ENCODE results near the gene PTPRM. TPM values are rescaled to one million over a fixed set of nuclear protein-coding genes. Genes with fewer than 3 reads are reported as not detected.

The PTPRM gene
- total RNA-seq, 1 experiment from 2014 or later = 6.2 TPM

DNA sequence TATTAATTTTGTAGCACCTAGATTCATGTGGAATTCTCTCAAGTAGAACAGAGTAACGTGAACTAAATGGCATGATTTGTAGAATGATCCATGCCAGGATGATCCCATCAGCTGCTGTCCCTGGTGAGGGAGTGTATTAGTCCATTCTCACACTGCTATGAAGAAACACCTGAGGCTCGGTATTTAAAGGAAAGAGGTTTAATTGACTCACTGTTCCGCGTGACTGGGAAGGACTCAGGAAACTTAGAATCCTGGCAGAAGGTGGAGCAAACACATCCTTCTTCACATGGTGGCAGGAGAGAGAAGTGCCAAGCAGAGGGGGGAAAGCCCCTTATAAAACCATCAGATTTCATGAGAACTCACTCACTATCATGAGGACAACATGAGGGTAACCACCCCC, 312.6 kb downstream of the PTPRM start:
- no peaks in the 10 kb centered on the region for H4K20me1 ChIP-seq (ENCODE audit: control insufficient read depth, insufficient read depth, insufficient read length)
- H2BK15ac ChIP-seq (ENCODE audit: low read depth, low read length) = no peak overlapping the region
- no peak overlapping the region for H2BK20ac ChIP-seq (ENCODE audit: low read depth, low read length, poor library complexity, severe bottlenecking)
- no peaks in the 10 kb centered on the region for H3K79me1 ChIP-seq (ENCODE audit: insufficient read depth, low read depth, low read length, poor library complexity, severe bottlenecking)
- H4K5ac ChIP-seq (ENCODE audit: insufficient read length, low read depth, low read length) = no peak overlapping the region
- H3K14ac ChIP-seq (ENCODE audit: insufficient read depth, low read length) = no peak overlapping the region
- Mint-ChIP-seq H3K4me3 (peak overlapping the region in 1 of 2 experiments; percentile 2; a peak in 1 of 5 replicates), H3K27me3 (ENCODE audit: low read depth) (no peaks in the 10 kb centered on the region), H3K9me3 (no peaks in the 10 kb centered on the region; a peak in 1 of 5 replicates), H3K27ac (no peak overlapping the region; a peak in 2 of 7 replicates), H3K36me3 (ENCODE audit: insufficient read depth in 1 of 3, low read depth in 3 of 3) (no peaks in the 10 kb centered on the region), H3K4me1 (peaks cover 5 to 7% of the 10 kb centered on the region in 2 experiments)
- no peak overlapping the region for H2BK120ac ChIP-seq (ENCODE audit: low read depth, low read length, poor library complexity, severe bottlenecking)
- no peak overlapping the region for H2AK5ac ChIP-seq (ENCODE audit: insufficient read length, low read length)
- no peak overlapping the region for H3K27ac ChIP-seq (ENCODE audit: insufficient read length, low read depth, low read length)
- H3K23ac ChIP-seq (ENCODE audit: insufficient read length, low read depth, low read length) = no peak overlapping the region
- no peak overlapping the region for H2BK5ac ChIP-seq (ENCODE audit: insufficient read length, low read length)
- H3T11ph ChIP-seq (ENCODE audit: low read length) = no peak overlapping the region
- TF ChIP-seq, protein P1, sequence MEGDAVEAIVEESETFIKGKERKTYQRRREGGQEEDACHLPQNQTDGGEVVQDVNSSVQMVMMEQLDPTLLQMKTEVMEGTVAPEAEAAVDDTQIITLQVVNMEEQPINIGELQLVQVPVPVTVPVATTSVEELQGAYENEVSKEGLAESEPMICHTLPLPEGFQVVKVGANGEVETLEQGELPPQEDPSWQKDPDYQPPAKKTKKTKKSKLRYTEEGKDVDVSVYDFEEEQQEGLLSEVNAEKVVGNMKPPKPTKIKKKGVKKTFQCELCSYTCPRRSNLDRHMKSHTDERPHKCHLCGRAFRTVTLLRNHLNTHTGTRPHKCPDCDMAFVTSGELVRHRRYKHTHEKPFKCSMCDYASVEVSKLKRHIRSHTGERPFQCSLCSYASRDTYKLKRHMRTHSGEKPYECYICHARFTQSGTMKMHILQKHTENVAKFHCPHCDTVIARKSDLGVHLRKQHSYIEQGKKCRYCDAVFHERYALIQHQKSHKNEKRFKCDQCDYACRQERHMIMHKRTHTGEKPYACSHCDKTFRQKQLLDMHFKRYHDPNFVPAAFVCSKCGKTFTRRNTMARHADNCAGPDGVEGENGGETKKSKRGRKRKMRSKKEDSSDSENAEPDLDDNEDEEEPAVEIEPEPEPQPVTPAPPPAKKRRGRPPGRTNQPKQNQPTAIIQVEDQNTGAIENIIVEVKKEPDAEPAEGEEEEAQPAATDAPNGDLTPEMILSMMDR (conservative IDR thresholded peaks at IDR 0.05) = no peak
- H3K4ac ChIP-seq (ENCODE audit: low read depth, low read length) = no peak overlapping the region
- WGBS (ENCODE audit: extremely low coverage, insufficient read length, low lambda C conversion rate) = no CpG with 5 or more reads among the region's 4 CpGs
- no peak overlapping the region for H3K9ac ChIP-seq (ENCODE audit: extremely low read depth, insufficient read length, low read length)
- H3K9me3 ChIP-seq (ENCODE audit: control insufficient read depth, low read depth, low read length) = no peaks in the 10 kb centered on the region
- no peaks in the 10 kb centered on the region for H3K79me2 ChIP-seq (ENCODE audit: insufficient read depth, low read length)
- H3K4me2 ChIP-seq (ENCODE audit: insufficient read depth, insufficient read length, low read length) = no peak overlapping the region
- H4K91ac ChIP-seq (ENCODE audit: insufficient read length, low read depth, low read length) = no peak overlapping the region
- H2BK12ac ChIP-seq (ENCODE audit: insufficient read length, low read depth, low read length) = no peak overlapping the region
- no peak overlapping the region for H4K8ac ChIP-seq (replicated peaks; ENCODE audit: insufficient read length, low read depth, low read length)
- H3K27me3 ChIP-seq (ENCODE audit: insufficient read depth, low read length) = no peaks in the 10 kb centered on the region
- H2AFZ ChIP-seq (ENCODE audit: low read length) = no peak overlapping the region
- DNase-seq = no peak
- H3K18ac ChIP-seq (ENCODE audit: insufficient read length, low read depth, low read length) = no peak overlapping the region
- H3K23me2 ChIP-seq (ENCODE audit: insufficient read length, low read depth, low read length, poor library complexity, severe bottlenecking) = no peaks in the 10 kb centered on the region
- no peak overlapping the region for H3K56ac ChIP-seq (ENCODE audit: insufficient read length, low read depth, low read length)
- no peaks in the 10 kb centered on the region for H3K4me1 ChIP-seq (ENCODE audit: insufficient read depth, low read length)
